Measurements from ENCODE around the gene GPC6.

GPC6 gene

GRCh38 chr13:93927431-93927830, 700.8 kb downstream of the GPC6 start:
- no peaks in the 10 kb centered on the region for H3K27me3 ChIP-seq (ENCODE audit: low read length)

GRCh38 chr13:93932901-93933300, 706.3 kb downstream of the GPC6 start:
- no peak for TF ChIP-seq EZH2phosphoT487 (conservative IDR thresholded peaks at IDR 0.05; ENCODE audit: low read length)
- TF ChIP-seq CTCF (IDR thresholded peaks at IDR 0.05; ENCODE audit: insufficient read depth, low read length, poor library complexity, severe bottlenecking) = no peak
- no peaks in the 10 kb centered on the region for H3K79me2 ChIP-seq (ENCODE audit: insufficient read depth, low read length)
- H3K4me3 ChIP-seq (ENCODE audit: insufficient read depth, low read length, poor library complexity, severe bottlenecking) = no peak overlapping the region
- no peaks in the 10 kb centered on the region for H4K20me1 ChIP-seq (ENCODE audit: low read depth, low read length)
- no peak overlapping the region for H2AFZ ChIP-seq (ENCODE audit: low read depth, low read length, severe bottlenecking)
- H3K9me2 ChIP-seq (replicated peaks; ENCODE audit: insufficient read depth, low read length) = no peaks in the 10 kb centered on the region
- H3F3A ChIP-seq (ENCODE audit: insufficient read depth) = no peaks in the 10 kb centered on the region
- H3K36me3 ChIP-seq (ENCODE audit: low read length) = no peaks in the 10 kb centered on the region
- H3K9me3 ChIP-seq (ENCODE audit: insufficient read depth, low read length) = no peaks in the 10 kb centered on the region
- H3K4me2 ChIP-seq (ENCODE audit: low read depth, low read length, poor library complexity, severe bottlenecking) = no peak overlapping the region
- no peak overlapping the region for H3K9ac ChIP-seq (ENCODE audit: low read length)
- no peaks in the 10 kb centered on the region for H3K27me3 ChIP-seq (ENCODE audit: low read length)
- H3K27ac ChIP-seq (ENCODE audit: low read depth, low read length) = no peak overlapping the region

More at GRCh38 chr13:93927431-93927830, 700.8 kb downstream of the GPC6 start:
- Histone ChIP-seq H3F3A (ENCODE audit: insufficient read depth) (no peaks in the 10 kb centered on the region), H4K20me1 (ENCODE audit: low read depth, low read length) (no peaks in the 10 kb centered on the region), H3K36me3 (ENCODE audit: low read length) (no peaks in the 10 kb centered on the region), H3K9ac (ENCODE audit: low read length) (no peak overlapping the region), H3K9me2 (replicated peaks; ENCODE audit: insufficient read depth, low read length) (no peaks in the 10 kb centered on the region), H3K27ac (ENCODE audit: low read depth, low read length) (no peak overlapping the region), H3K9me3 (ENCODE audit: insufficient read depth, low read length) (no peaks in the 10 kb centered on the region), H2AFZ (ENCODE audit: low read depth, low read length, severe bottlenecking) (no peak overlapping the region), H3K4me3 (ENCODE audit: insufficient read depth, low read length, poor library complexity, severe bottlenecking) (no peak overlapping the region), H3K79me2 (ENCODE audit: insufficient read depth, low read length) (no peaks in the 10 kb centered on the region), H3K4me2 (ENCODE audit: low read depth, low read length, poor library complexity, severe bottlenecking) (no peak overlapping the region)
- TF ChIP-seq CTCF (IDR thresholded peaks at IDR 0.05; ENCODE audit: insufficient read depth, low read length, poor library complexity, severe bottlenecking) (no peak), EZH2phosphoT487 (conservative IDR thresholded peaks at IDR 0.05; ENCODE audit: low read length) (no peak)

- Histone ChIP-seq H2AFZ (ENCODE audit: low read depth, low read length, severe bottlenecking) (no peak overlapping the region), H3F3A (ENCODE audit: insufficient read depth) (no peaks in the 10 kb centered on the region), H3K4me3 (ENCODE audit: insufficient read depth, low read length, poor library complexity, severe bottlenecking) (no peak overlapping the region), H3K9me2 (replicated peaks; ENCODE audit: insufficient read depth, low read length) (no peaks in the 10 kb centered on the region), H3K4me2 (ENCODE audit: low read depth, low read length, poor library complexity, severe bottlenecking) (no peak overlapping the region), H3K9me3 (ENCODE audit: insufficient read depth, low read length) (no peaks in the 10 kb centered on the region), H3K27me3 (ENCODE audit: low read length) (no peaks in the 10 kb centered on the region), H3K9ac (ENCODE audit: low read length) (no peak overlapping the region), H3K36me3 (ENCODE audit: low read length) (no peaks in the 10 kb centered on the region), H4K20me1 (ENCODE audit: low read depth, low read length) (no peaks in the 10 kb centered on the region), H3K79me2 (ENCODE audit: insufficient read depth, low read length) (no peaks in the 10 kb centered on the region), H3K27ac (ENCODE audit: low read depth, low read length) (no peak overlapping the region)
- no peak for TF ChIP-seq CTCF (IDR thresholded peaks at IDR 0.05; ENCODE audit: insufficient read depth, low read length, poor library complexity, severe bottlenecking)
- no peak for TF ChIP-seq EZH2phosphoT487 (conservative IDR thresholded peaks at IDR 0.05; ENCODE audit: low read length)
Observed at GRCh38 chr13:93936901-93937300, 710.3 kb downstream of the GPC6 start.
